Tibial nerve (tissue), 4 donors: ENCODE measurements around the gene MACROH2A2. TPM values are rescaled to one million over a fixed set of nuclear protein-coding genes. Genes with fewer than 3 reads are reported as not detected.
A peak's percentile ranks its signal among the peaks of the same experiment; 100 is the strongest.

ENCODE experiments used
- DNase-seq, 2 donors: peaks; one replicate each; pipeline ENCODE4 v3.0.0-alpha.2; 2019; ENCODE audit warnings: low spot score in 2 of 2
- H3K27ac ChIP-seq, 4 donors: fragments of 200-600 bp; sonication (generic) in 3 of 4; one replicate each; pipeline ENCODE4 v1.5.1; 2017 to 2019; ENCODE audit warnings: mild to moderate bottlenecking in 1 of 4
- H3K27me3 ChIP-seq, 2 donors: fragments of 200-600 bp; sonication (generic) in 1 of 2; one replicate each; pipeline versions ENCODE4 v1.5.1 to v1.6.0; 2017 to 2019
- H3K36me3 ChIP-seq, 3 donors: fragments of 200-600 bp; sonication (generic); one replicate each; pipeline ENCODE4 v1.5.1; 2018 to 2019
- H3K4me1 ChIP-seq, 4 donors: fragments of 200-600 bp; sonication (generic) in 3 of 4; one replicate each; pipeline ENCODE4 v1.5.1; 2017 to 2019
- H3K4me3 ChIP-seq, 4 donors: fragments of 200-600 bp; sonication (generic) in 3 of 4; one replicate each; pipeline ENCODE4 v1.5.1; 2017 to 2019; ENCODE audit warnings: mild to moderate bottlenecking in 1 of 4, moderate library complexity in 1 of 4
- H3K9me3 ChIP-seq, 4 donors: fragments of 200-600 bp; sonication (generic) in 3 of 4; one replicate each; pipeline ENCODE4 v1.5.1; 2017 to 2019
- EP300 ChIP-seq, 2 donors: sonication (generic); formaldehyde crosslinking; IDR thresholded peaks; one replicate each; pipeline ENCODE4 v1.6.1; 2017; ENCODE audit warnings: antibody characterized with exemption in 2 of 2, mild to moderate bottlenecking in 1 of 2
- POLR2A ChIP-seq, 2 donors: fragments of 450-650 bp; IDR thresholded peaks; one replicate each; pipeline ENCODE4 v1.6.1; 2017; ENCODE audit warnings: antibody characterized with exemption in 2 of 2, mild to moderate bottlenecking in 2 of 2, moderate library complexity in 2 of 2
- WGBS, 2 donors: methylation state at CpG; one replicate each; pipeline ENCODE4 v1.1.5; 2018; 5-methylcytosine and 5-hydroxymethylcytosine counted together
- total RNA-seq, 4 donors: library from RNA; depleted of rRNA; stranded (reverse); fragments of >200 nt; gene quantifications; one replicate each; pipeline ENCODE4 v1.1.0, GENCODE V29; 2016
- TF ChIP-seq, protein P1 (sequence below), 5 experiments: fragments of 200-600 bp in 3 of 5; fragments of 450-650 bp in 2 of 5; sonication (generic) in 3 of 5; IDR thresholded peaks; one replicate each; pipeline ENCODE4 v1.5.1; 2016 to 2019; ENCODE audit warnings: antibody characterized with exemption in 5 of 5, mild to moderate bottlenecking in 3 of 5, moderate library complexity in 2 of 5

MACROH2A2 gene
- total RNA-seq, 4 donors from 2014 or later: 4.6 to 11.1 (median 8.9) TPM

DNA sequence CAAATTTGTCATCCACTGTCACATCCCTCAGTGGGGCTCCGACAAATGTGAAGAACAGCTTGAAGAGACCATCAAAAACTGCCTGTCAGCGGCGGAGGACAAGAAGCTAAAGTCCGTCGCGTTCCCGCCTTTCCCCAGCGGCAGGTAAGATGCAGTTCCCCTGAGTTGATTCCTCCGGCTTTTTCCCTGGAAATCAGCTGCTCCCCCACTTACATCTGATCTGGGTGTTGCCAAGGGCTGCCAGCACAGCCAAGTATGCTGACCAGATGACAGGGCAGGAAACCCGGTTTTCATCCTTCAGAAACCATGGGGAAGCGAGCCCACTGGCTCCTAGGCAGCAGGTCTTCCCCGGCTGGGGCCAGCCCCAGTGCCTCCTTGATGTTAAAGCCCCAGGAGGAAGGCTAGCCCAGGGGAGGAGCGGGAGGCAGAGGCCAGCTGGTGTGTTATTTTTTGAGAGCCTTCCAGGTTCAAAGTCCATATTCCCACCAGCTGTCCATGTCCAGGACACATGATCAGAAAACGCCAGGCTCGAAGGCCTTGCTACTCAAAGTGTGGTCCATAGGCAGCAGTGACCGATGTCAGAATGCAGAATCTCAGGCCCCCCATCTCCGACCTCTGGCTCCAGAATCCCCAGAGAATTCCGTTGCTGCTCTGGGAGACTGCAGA is 56.6 kb downstream of the MACROH2A2 start:
- DNase-seq: no peak
- H3K27ac ChIP-seq: no peak overlapping the region
- no peak overlapping the region for H3K4me3 ChIP-seq
- H3K9me3 ChIP-seq: no peaks in the 10 kb centered on the region
- H3K36me3 ChIP-seq: peaks cover 0 to 70% (median 4%) of the 10 kb centered on the region in 3 donors
- WGBS, 2 donors: 87 to 91% methylated on average over 16 to 18 of the region's 18 CpGs
- H3K27me3 ChIP-seq: no peaks in the 10 kb centered on the region
- no peak for TF ChIP-seq EP300 (IDR thresholded peaks at IDR 0.05)
- TF ChIP-seq, protein P1, sequence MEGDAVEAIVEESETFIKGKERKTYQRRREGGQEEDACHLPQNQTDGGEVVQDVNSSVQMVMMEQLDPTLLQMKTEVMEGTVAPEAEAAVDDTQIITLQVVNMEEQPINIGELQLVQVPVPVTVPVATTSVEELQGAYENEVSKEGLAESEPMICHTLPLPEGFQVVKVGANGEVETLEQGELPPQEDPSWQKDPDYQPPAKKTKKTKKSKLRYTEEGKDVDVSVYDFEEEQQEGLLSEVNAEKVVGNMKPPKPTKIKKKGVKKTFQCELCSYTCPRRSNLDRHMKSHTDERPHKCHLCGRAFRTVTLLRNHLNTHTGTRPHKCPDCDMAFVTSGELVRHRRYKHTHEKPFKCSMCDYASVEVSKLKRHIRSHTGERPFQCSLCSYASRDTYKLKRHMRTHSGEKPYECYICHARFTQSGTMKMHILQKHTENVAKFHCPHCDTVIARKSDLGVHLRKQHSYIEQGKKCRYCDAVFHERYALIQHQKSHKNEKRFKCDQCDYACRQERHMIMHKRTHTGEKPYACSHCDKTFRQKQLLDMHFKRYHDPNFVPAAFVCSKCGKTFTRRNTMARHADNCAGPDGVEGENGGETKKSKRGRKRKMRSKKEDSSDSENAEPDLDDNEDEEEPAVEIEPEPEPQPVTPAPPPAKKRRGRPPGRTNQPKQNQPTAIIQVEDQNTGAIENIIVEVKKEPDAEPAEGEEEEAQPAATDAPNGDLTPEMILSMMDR (IDR thresholded peaks at IDR 0.05): no peak
- TF ChIP-seq POLR2A (IDR thresholded peaks at IDR 0.05): no peak
- no peaks in the 10 kb centered on the region for H3K4me1 ChIP-seq

DNA sequence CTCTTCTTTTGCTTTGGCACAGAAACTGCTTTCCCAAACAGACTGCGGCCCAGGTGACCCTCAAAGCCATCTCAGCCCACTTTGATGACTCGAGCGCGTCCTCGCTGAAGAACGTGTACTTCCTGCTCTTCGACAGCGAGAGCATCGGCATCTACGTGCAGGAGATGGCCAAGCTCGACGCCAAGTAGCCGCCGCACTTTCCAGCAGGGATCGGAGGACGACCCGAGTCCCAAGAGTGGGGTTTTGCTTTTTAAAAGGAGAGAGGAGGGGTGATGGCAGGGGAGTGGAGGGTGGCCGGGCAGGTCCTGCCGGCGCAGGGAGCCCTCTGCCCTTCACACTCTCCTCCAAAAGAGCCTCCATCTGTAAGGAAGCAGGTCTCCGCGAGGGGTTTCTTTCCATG is 58.9 kb downstream of the MACROH2A2 start:
- Histone ChIP-seq H3K36me3 (peaks cover 0 to 72% (median 4%) of the 10 kb centered on the region in 3 donors), H3K4me1 (no peaks in the 10 kb centered on the region), H3K4me3 (no peak overlapping the region), H3K27me3 (no peaks in the 10 kb centered on the region), H3K27ac (no peak overlapping the region), H3K9me3 (no peaks in the 10 kb centered on the region)
- 90 to 92% methylated on average over 22 of the region's 22 CpGs for WGBS, 2 donors
- TF ChIP-seq EP300 (IDR thresholded peaks at IDR 0.05) (no peak), POLR2A (IDR thresholded peaks at IDR 0.05) (no peak)
- TF ChIP-seq, protein P1 (IDR thresholded peaks at IDR 0.05): no peak
- DNase-seq: no peak

DNA sequence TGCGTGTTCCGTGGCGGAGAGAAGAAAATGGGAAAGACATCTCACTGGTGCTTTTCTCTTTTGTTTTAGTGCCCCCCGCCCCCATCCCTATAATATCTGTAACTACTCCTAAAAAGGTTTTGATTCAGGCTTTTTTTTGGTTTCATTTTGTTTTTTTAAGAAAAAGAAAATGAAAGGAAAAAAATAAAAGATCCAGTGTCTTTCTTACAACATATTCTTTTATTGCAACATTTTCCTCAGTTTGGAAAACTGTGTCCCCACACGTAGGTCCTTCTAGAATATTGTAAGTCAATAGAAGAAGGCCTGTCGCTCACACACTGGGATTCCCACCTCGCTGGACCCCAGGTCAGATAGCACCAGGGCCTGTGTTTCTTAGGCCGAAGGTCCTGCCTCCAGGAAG is 59.4 kb downstream of the MACROH2A2 start:
- H3K36me3 ChIP-seq: peaks cover 0 to 78% (median 4%) of the 10 kb centered on the region in 3 donors
- H3K9me3 ChIP-seq: no peaks in the 10 kb centered on the region
- H3K27me3 ChIP-seq: no peaks in the 10 kb centered on the region
- WGBS, 2 donors: 83 to 84% methylated on average over 8 of the region's 8 CpGs
- peak overlapping the region in 2 of 4 donors; percentile 16 to 47 for H3K27ac ChIP-seq
- no peaks in the 10 kb centered on the region for H3K4me1 ChIP-seq
- no peak overlapping the region for H3K4me3 ChIP-seq
- no peak for DNase-seq
- TF ChIP-seq, protein P1 (IDR thresholded peaks at IDR 0.05): no peak

DNA sequence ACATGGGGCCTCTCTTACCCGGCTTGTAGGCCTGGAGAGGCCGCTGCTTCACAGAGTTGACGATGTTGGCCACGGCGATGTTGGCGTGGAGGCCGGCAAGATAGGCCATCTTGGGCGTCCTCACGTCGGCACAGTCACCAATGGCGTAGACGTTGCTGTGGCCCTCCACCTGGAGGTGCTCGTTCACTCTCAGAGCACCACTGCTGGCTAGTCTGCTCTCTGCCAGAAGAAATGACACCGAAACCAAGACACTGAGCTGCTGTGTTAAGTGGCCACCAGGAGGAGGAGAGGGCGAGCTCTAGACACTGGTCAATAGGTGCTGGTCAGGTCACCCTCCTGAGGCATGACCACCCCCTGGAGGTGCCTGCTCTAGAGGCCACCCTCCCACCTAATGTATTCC is 62.3 kb downstream of the MACROH2A2 start:
- no peaks in the 10 kb centered on the region for H3K9me3 ChIP-seq
- H3K36me3 ChIP-seq: peaks cover 0 to 87% (median 4%) of the 10 kb centered on the region in 3 donors
- 89 to 92% methylated on average over 15 of the region's 15 CpGs for WGBS, 2 donors
- no peak overlapping the region for H3K27ac ChIP-seq
- H3K4me3 ChIP-seq: no peak overlapping the region
- TF ChIP-seq, protein P1 (IDR thresholded peaks at IDR 0.05): no peak
- TF ChIP-seq EP300 (IDR thresholded peaks at IDR 0.05) (no peak), POLR2A (IDR thresholded peaks at IDR 0.05) (no peak)
- no peaks in the 10 kb centered on the region for H3K4me1 ChIP-seq
- no peak for DNase-seq
- no peaks in the 10 kb centered on the region for H3K27me3 ChIP-seq

DNA sequence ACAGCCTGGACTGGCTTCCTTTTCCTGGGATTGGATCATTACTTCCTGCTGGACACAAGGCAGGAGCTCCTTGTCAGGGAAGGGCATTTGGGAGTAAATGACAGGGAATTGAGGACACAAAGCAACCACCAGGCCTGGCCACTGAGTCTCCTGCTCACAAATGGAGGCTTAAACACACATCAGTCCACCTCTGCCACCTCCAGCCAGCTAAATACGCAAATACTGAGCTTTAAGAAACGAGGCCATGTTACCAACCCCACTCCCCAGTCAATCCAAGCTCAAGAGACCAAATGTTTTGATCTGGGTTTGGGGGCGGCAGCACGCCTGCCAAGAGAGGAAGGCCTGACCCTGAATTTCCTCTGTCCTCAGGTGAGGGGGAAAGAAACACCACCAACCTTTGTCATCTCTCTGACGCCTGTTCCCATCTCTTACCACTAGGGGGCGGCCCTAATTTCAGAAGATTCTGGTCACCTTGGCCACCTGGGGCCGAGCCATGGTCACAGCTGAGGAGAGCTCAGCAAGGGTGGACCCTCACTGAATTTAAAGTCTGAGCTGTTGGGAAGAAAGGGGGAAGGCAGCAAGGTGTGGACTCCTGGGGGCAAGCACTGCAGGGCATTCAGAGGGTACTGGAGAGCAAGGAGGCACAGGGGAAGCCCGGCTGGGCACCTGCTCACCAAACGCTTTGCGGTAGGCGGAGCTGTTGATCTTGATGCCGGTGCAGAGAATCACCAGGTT is 63.5 kb downstream of the MACROH2A2 start:
- DNase-seq: peak in 1 of 2 donors; percentile 66
- Histone ChIP-seq H3K36me3 (peaks cover 0 to 85% (median 4%) of the 10 kb centered on the region in 3 donors), H3K9me3 (no peaks in the 10 kb centered on the region)

More for the DNA sequence above, 63.5 kb downstream of the MACROH2A2 start:
- Histone ChIP-seq H3K27me3 (no peaks in the 10 kb centered on the region), H3K27ac (no peak overlapping the region), H3K4me1 (no peaks in the 10 kb centered on the region), H3K4me3 (no peak overlapping the region)
- WGBS, 2 donors: 50 to 56% methylated on average over 12 of the region's 12 CpGs
- TF ChIP-seq EP300 (IDR thresholded peaks at IDR 0.05): no peak
- no peak for TF ChIP-seq POLR2A (IDR thresholded peaks at IDR 0.05)
- TF ChIP-seq, protein P1 (IDR thresholded peaks at IDR 0.05): peak; percentile 74 to 87 (median 82)
